PFSK-1 (cell line): ENCODE results near the gene NUP107.

Experiments used
- FOXP2 ChIP-seq: optimal IDR thresholded peaks from 2 replicates; pipeline ENCODE3; 2011; ENCODE audit warnings: borderline replicate concordance, control low read depth, inconsistent platforms; ENCODE audit not compliant: insufficient read depth; ENCODE audit errors: extremely low read length, extremely low read depth
- POLR2AphosphoS5 ChIP-seq: IDR thresholded peaks from 2 replicates; pipeline ENCODE4 v1.6.1; 2012; ENCODE audit warnings: low read depth, mild to moderate bottlenecking, control low read depth, low read length, moderate library complexity
- SIN3A ChIP-seq: IDR thresholded peaks from 2 replicates; pipeline ENCODE4 v1.6.1; 2012; ENCODE audit warnings: mild to moderate bottlenecking, low read length, moderate library complexity, borderline replicate concordance; ENCODE audit not compliant: insufficient read depth
- TAF1 ChIP-seq: IDR thresholded peaks from 2 replicates; pipeline ENCODE4 v1.6.1; 2012; ENCODE audit warnings: low read length, control low read depth, borderline replicate concordance; ENCODE audit not compliant: insufficient read depth
- TF ChIP-seq, protein P1 (sequence below), 2 experiments: IDR thresholded peaks; 2 replicates each; pipeline versions ENCODE4 v1.6.1 to v1.8.0; 2011 to 2012; ENCODE audit warnings: low read depth in 2 of 2, low read length in 2 of 2, control low read depth in 1 of 2, inconsistent platforms in 1 of 2, mild to moderate bottlenecking in 1 of 2, moderate library complexity in 1 of 2; ENCODE audit not compliant: insufficient read depth in 1 of 2

The NUP107 gene

DNA sequence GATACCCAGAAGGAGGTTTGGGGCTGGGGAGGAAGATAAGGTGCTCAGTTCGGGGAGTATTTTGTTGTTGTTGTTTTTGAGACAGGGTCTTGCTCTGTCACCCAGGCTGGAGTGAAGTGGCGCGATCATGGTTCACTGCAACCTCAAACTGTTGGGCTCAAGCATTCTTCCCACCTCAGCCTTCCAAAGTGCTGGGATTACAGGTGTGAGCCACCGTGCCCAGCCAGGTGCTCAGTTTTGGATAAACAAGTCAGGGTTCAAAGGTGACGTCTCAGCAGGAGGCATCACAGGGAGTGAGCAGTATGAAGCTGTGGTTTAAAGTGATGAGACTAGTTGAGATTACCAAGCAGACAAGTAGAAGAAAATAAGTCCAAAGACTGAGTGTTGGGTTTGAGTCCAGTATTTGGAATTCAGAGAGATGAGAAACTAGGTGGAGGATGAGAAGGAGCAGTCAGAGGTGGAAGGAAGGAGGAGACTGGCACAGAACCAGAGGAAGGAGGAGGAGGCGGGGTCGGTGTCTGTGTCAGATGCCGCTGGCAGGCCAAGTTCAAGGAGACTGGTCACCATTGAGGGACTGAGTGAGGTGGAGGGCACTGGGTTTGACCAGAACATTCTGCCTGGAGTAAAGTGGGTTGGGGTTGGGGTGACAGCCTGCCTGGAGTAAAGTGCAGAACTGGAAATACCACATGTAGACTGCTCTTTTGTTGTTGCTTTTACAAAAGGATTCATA lies 75.3 kb downstream of the NUP107 start:
- TF ChIP-seq SIN3A, result no peak
- no peak for TF ChIP-seq FOXP2
- TF ChIP-seq POLR2AphosphoS5, result no peak
- TF ChIP-seq TAF1, result no peak
- TF ChIP-seq, protein P1, sequence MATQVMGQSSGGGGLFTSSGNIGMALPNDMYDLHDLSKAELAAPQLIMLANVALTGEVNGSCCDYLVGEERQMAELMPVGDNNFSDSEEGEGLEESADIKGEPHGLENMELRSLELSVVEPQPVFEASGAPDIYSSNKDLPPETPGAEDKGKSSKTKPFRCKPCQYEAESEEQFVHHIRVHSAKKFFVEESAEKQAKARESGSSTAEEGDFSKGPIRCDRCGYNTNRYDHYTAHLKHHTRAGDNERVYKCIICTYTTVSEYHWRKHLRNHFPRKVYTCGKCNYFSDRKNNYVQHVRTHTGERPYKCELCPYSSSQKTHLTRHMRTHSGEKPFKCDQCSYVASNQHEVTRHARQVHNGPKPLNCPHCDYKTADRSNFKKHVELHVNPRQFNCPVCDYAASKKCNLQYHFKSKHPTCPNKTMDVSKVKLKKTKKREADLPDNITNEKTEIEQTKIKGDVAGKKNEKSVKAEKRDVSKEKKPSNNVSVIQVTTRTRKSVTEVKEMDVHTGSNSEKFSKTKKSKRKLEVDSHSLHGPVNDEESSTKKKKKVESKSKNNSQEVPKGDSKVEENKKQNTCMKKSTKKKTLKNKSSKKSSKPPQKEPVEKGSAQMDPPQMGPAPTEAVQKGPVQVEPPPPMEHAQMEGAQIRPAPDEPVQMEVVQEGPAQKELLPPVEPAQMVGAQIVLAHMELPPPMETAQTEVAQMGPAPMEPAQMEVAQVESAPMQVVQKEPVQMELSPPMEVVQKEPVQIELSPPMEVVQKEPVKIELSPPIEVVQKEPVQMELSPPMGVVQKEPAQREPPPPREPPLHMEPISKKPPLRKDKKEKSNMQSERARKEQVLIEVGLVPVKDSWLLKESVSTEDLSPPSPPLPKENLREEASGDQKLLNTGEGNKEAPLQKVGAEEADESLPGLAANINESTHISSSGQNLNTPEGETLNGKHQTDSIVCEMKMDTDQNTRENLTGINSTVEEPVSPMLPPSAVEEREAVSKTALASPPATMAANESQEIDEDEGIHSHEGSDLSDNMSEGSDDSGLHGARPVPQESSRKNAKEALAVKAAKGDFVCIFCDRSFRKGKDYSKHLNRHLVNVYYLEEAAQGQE (IDR thresholded peaks at IDR 0.05; ENCODE audit: insufficient read depth in 1 of 2, low read depth in 2 of 2, low read length in 2 of 2), result no peak

DNA sequence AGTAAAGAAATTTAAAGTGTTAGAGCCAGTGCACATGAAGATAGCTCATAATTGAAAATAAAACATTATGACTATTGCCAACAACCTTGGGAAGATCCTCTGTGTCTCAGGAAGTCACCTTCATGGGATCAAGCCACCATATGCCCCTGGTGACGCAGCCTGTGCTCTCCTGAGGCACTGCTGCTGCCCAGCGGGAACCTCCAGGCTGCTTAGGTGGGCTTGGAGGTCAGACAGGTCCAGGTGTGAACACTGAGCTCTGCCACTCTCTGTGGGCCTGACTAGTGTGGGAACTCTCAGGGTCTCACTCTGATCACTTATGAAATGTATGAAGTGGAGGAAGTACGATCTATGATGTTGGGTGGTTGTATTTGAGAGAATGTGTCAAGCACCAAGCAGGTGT lies 75.9 kb downstream of the NUP107 start:
- TF ChIP-seq TAF1, result no peak
- TF ChIP-seq POLR2AphosphoS5, result no peak
- TF ChIP-seq FOXP2, result no peak
- TF ChIP-seq SIN3A, result no peak
- TF ChIP-seq, protein P1 (IDR thresholded peaks at IDR 0.05; ENCODE audit: insufficient read depth in 1 of 2, low read depth in 2 of 2, low read length in 2 of 2), result no peak

DNA sequence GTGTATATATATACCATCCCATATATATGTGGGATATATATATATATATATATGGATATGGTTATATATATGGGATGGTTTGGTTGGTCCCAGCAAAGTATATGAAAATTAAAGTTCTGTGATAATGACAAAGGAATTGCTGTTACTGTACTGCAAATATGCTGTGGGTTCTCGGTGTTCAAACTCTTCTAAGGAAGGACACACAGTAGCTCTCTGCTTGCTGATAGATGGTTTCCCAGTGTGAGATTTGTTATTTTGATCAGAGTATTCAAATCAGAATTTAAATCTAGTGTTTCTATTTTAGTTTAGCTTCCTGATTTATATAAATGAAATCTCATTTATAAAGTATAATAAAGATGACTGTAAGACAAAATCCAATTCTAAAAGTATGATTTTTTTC lies 78.9 kb downstream of the NUP107 start:
- TF ChIP-seq, protein P1 (IDR thresholded peaks at IDR 0.05; ENCODE audit: insufficient read depth in 1 of 2, low read depth in 2 of 2, low read length in 2 of 2), result no peak
- TF ChIP-seq FOXP2 (no peak), SIN3A (no peak), TAF1 (no peak), POLR2AphosphoS5 (no peak)

DNA sequence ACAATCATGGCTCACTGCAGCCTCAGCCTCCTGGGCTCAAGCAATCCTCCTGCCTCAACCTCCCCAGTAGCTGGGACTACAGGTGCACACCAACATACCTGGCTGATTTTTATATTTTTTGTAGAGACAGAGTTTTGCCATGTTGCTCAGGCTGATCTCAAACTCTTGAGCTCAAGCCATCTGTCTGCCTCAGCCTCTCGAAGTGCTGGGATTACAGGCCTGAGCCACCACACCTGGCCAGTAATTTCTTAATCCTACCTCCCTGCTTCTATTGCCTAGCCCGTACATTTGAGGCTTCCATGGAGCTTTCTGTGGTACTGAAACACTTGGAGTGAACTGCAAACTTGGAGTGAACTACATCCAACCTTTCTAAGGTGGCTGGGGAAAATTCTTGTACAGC lies 79.9 kb downstream of the NUP107 start:
- TF ChIP-seq, protein P1 (IDR thresholded peaks at IDR 0.05; ENCODE audit: insufficient read depth in 1 of 2, low read depth in 2 of 2, low read length in 2 of 2), result no peak
- TF ChIP-seq SIN3A, result no peak
- no peak for TF ChIP-seq TAF1
- TF ChIP-seq FOXP2, result no peak
- no peak for TF ChIP-seq POLR2AphosphoS5
